B cell (primary cell): ENCODE data around the gene HECTD1. TPM values are rescaled to one million over a fixed set of nuclear protein-coding genes. Genes with fewer than 3 reads are reported as not detected.

Source experiments
- ATAC-seq: fragments of 200-7000 bp; cut with Tn5 transposase; one replicate; pipeline ENCODE4 v1.10.0; 2021; ENCODE audit warnings: low read depth, mild to moderate bottlenecking, moderate number of reproducible peaks, moderate library complexity
- CTCF ChIA-PET: fragments of 350-600 bp; sonication (Branson Sonifier 250); formaldehyde crosslinking; loops from one replicate; lab custom pipeline; 2021; ENCODE audit warnings: antibody characterized with exemption, inconsistent platforms; lab: Charles Lee
- POLR2A ChIA-PET: fragments of 350-600 bp; sonication (Branson Sonifier 250); formaldehyde crosslinking; loops from one replicate; lab custom pipeline; 2021; ENCODE audit warnings: antibody characterized with exemption; lab: Charles Lee
- DNase-seq: peaks from one replicate; pipeline ENCODE4 v3.0.0; 2013
- H2AFZ ChIP-seq: 2 replicates; pipeline ENCODE4 v1.6.1; 2012; ENCODE audit warnings: mild to moderate bottlenecking, low read depth, low read length; ENCODE audit not compliant: insufficient read depth, poor library complexity, severe bottlenecking
- H3K27ac ChIP-seq, 2 donors: 1 replicate in 1 of 2; 2 replicates in 1 of 2; pipeline ENCODE4 v1.5.1; 2012 to 2013; ENCODE audit warnings: low read length in 2 of 2, mild to moderate bottlenecking in 2 of 2, moderate library complexity in 1 of 2
- H3K27me3 ChIP-seq, 4 experiments: fragments of 200-600 bp in 1 of 4; sonication (generic) in 1 of 4; replicated peaks in 1 of 4; 1 replicate in 2 of 4; 2 replicates in 2 of 4; pipeline versions ENCODE4 v1.6.1 to v1.7.0; 2013 to 2016; ENCODE audit warnings: low read length in 3 of 4, mild to moderate bottlenecking in 2 of 4, mixed read lengths in 1 of 4, moderate library complexity in 1 of 4; ENCODE audit not compliant: insufficient read depth in 4 of 4, control insufficient read depth in 3 of 4; ENCODE audit errors: control extremely low read depth in 1 of 4
- H3K36me3 ChIP-seq, 2 experiments: replicated peaks in 1 of 2; 1 replicate in 1 of 2; 2 replicates in 1 of 2; pipeline versions ENCODE4 v1.6.1 to v1.7.1; 2013; ENCODE audit warnings: low read length in 1 of 2; ENCODE audit not compliant: insufficient read depth in 2 of 2, control insufficient read depth in 1 of 2; ENCODE audit errors: control extremely low read depth in 1 of 2, extremely low read depth in 1 of 2
- H3K4me1 ChIP-seq, 2 donors: fragments of 200-600 bp in 1 of 2; sonication (generic) in 1 of 2; 1 replicate in 1 of 2; 2 replicates in 1 of 2; pipeline versions ENCODE4 v1.5.1 to v1.6.1; 2013 to 2017; ENCODE audit warnings: low read length in 2 of 2; ENCODE audit not compliant: control insufficient read depth in 2 of 2, insufficient read depth in 2 of 2
- H3K4me2 ChIP-seq: replicated peaks from 2 replicates; pipeline ENCODE3; 2012; ENCODE audit warnings: mild to moderate bottlenecking, low read depth, low read length; ENCODE audit not compliant: poor library complexity, severe bottlenecking
- H3K4me3 ChIP-seq, 5 experiments: fragments of 200-600 bp in 1 of 5; sonication (generic) in 1 of 5; 1 replicate in 3 of 5; 2 replicates in 2 of 5; pipeline versions ENCODE4 v1.5.1 to v1.7.0; 2011 to 2016; ENCODE audit warnings: low read length in 4 of 5, mild to moderate bottlenecking in 4 of 5, low read depth in 2 of 5, control low read depth in 1 of 5, moderate library complexity in 1 of 5; ENCODE audit not compliant: insufficient read depth in 1 of 5; ENCODE audit errors: control extremely low read depth in 1 of 5, extremely low read depth in 1 of 5
- H3K79me2 ChIP-seq: fragments of 200-600 bp; sonication (generic); one replicate; pipeline ENCODE4 v1.6.0; 2016; ENCODE audit warnings: low read length; ENCODE audit not compliant: control insufficient read depth, insufficient read depth
- H3K9ac ChIP-seq: fragments of 200-600 bp; sonication (generic); 2 replicates; pipeline ENCODE4 v1.6.1; 2017; ENCODE audit warnings: mild to moderate bottlenecking, low read length, moderate library complexity
- H3K9me3 ChIP-seq, 3 donors: one replicate each; pipeline versions ENCODE4 v1.6.1 to v1.7.1; 2013; ENCODE audit warnings: low read length in 2 of 3; ENCODE audit not compliant: control insufficient read depth in 2 of 3, insufficient read depth in 1 of 3; ENCODE audit errors: control extremely low read depth in 1 of 3
- H4K20me1 ChIP-seq: 2 replicates; pipeline ENCODE4 v1.6.0; 2012; ENCODE audit warnings: mild to moderate bottlenecking, low read length; ENCODE audit not compliant: insufficient read depth, control insufficient read depth, poor library complexity, severe bottlenecking
- H3K27ac Mint-ChIP-seq: one replicate; pipeline ENCODE4 v1.8.0; 2021; ENCODE audit warnings: mixed read lengths
- H3K27me3 Mint-ChIP-seq: one replicate; pipeline ENCODE4 v1.8.0; 2021; ENCODE audit warnings: mixed read lengths
- H3K4me1 Mint-ChIP-seq: one replicate; pipeline ENCODE4 v1.8.0; 2021; ENCODE audit warnings: mixed read lengths
- H3K4me3 Mint-ChIP-seq: one replicate; pipeline ENCODE4 v1.8.0; 2021; ENCODE audit warnings: mixed read lengths
- H3K9me3 Mint-ChIP-seq: one replicate; pipeline ENCODE4 v1.8.0; 2022; ENCODE audit warnings: mixed read lengths; ENCODE audit not compliant: insufficient read depth
- CTCF ChIP-seq: fragments of 200-600 bp; IDR thresholded peaks from one replicate; pipeline ENCODE4 v1.8.0; 2022; ENCODE audit warnings: antibody characterized with exemption, mild to moderate bottlenecking
- EZH2 ChIP-seq: IDR thresholded peaks from 2 replicates; pipeline ENCODE4 v1.6.1; 2012; ENCODE audit warnings: borderline replicate concordance, low read depth, mild to moderate bottlenecking, moderate library complexity, low read length; ENCODE audit not compliant: insufficient read depth, poor library complexity, severe bottlenecking
- WGBS: methylation state at CpG from one replicate; pipeline ENCODE4 v1.1.5; 2013; ENCODE audit warnings: missing lambda C conversion rate; ENCODE audit not compliant: insufficient coverage; 5-methylcytosine and 5-hydroxymethylcytosine counted together
- intact Hi-C: fragments of 100-400 bp; cut with micrococcal nuclease; formaldehyde crosslinking; loops from one replicate; pipeline ENCODE4 v1.10.0; 2022
- polyA plus RNA-seq: library from polyadenylated mRNA; depleted of rRNA; stranded (reverse); fragments of >200 nt; gene quantifications from 2 replicates; pipeline ENCODE4 v1.2.3, GENCODE V29; 2012
- total RNA-seq, 2 donors: library from RNA; stranded (reverse); fragments of 120-200 nt in 1 of 2; gene quantifications; 1 replicate in 1 of 2; 2 replicates in 1 of 2; pipeline versions ENCODE4 v1.2.3 to v1.2.4, GENCODE V29; 2013 to 2022

The HECTD1 gene
- total and polyA plus RNA-seq, 2 donors (not counting 1 experiment from before 2014, with no cell fraction given) = 63.1 to 184 TPM

GRCh38 chr14:31166271-31166561 lies 41.4 kb downstream of the HECTD1 start:
- Mint-ChIP-seq H3K9me3 (no peaks in the 10 kb centered on the region), H3K27ac (peak overlapping the region; percentile 4), H3K27me3 (no peaks in the 10 kb centered on the region), H3K4me3 (no peak overlapping the region), H3K4me1 (no peaks in the 10 kb centered on the region)
- no peak overlapping the region for H3K4me2 ChIP-seq
- no peak overlapping the region for H3K9ac ChIP-seq
- no peaks in the 10 kb centered on the region for H3K4me1 ChIP-seq
- no peak overlapping the region for H3K27ac ChIP-seq
- H2AFZ ChIP-seq = no peak overlapping the region
- DNase-seq = no peak
- intact Hi-C loops = loop anchor here (10.0 kb wide), 1 partner anchor 51 kb away; no protein-coding TSS in a partner anchor
- ATAC-seq = no peak
- H4K20me1 ChIP-seq = no peaks in the 10 kb centered on the region
- peaks cover 14% of the 10 kb centered on the region for H3K79me2 ChIP-seq
- H3K27me3 ChIP-seq = no peaks in the 10 kb centered on the region
- 100% methylated on average over 3 of the region's 3 CpGs for WGBS
- ChIA-PET POLR2A (no interaction called here), CTCF (no interaction called here)
- peaks cover 11 to 79% of the 10 kb centered on the region in 2 experiments for H3K36me3 ChIP-seq
- H3K9me3 ChIP-seq = no peaks in the 10 kb centered on the region
- no peak overlapping the region for H3K4me3 ChIP-seq
- TF ChIP-seq CTCF (no peak), EZH2 (no peak)

- intact Hi-C loops = loop anchor here (10.0 kb wide), 1 partner anchor 49 kb away; no protein-coding TSS in a partner anchor
- Histone ChIP-seq H3K4me2 (no peak overlapping the region), H3K27ac (no peak overlapping the region), H3K4me1 (no peaks in the 10 kb centered on the region), H3K79me2 (peaks cover 14% of the 10 kb centered on the region), H2AFZ (no peak overlapping the region), H3K9me3 (no peaks in the 10 kb centered on the region), H4K20me1 (no peaks in the 10 kb centered on the region), H3K27me3 (no peaks in the 10 kb centered on the region), H3K9ac (no peak overlapping the region), H3K36me3 (peaks cover 11 to 70% of the 10 kb centered on the region in 2 experiments), H3K4me3 (no peak overlapping the region)
- ChIA-PET POLR2A (no interaction called here), CTCF (interaction anchor here (1.2 kb wide), 1 partner anchor 36 kb away, joined by 3 read pairs; no protein-coding TSS in a partner anchor)
- no peak for DNase-seq
- H3K9me3 Mint-ChIP-seq = no peaks in the 10 kb centered on the region
- no peaks in the 10 kb centered on the region for H3K27me3 Mint-ChIP-seq
- H3K4me1 Mint-ChIP-seq = no peaks in the 10 kb centered on the region
- ATAC-seq = no peak
- no peak overlapping the region for H3K4me3 Mint-ChIP-seq
- WGBS = 100% methylated on average over 4 of the region's 4 CpGs
- no peak for TF ChIP-seq EZH2
- no peak for TF ChIP-seq CTCF
- H3K27ac Mint-ChIP-seq = no peak overlapping the region
These were observed 43.5 kb downstream of the HECTD1 start for GRCh38 chr14:31164115-31164514.
